CD4-positive, alpha-beta T cell (primary cell): ENCODE results near the gene UBE2U. TPM values are rescaled to one million over a fixed set of nuclear protein-coding genes. Genes with fewer than 3 reads are reported as not detected.

Experiments used
- ATAC-seq: fragments of 200-7000 bp; cut with Tn5 transposase; one replicate; pipeline ENCODE4 v1.10.0; 2022; ENCODE audit warnings: mild to moderate bottlenecking; ENCODE audit not compliant: poor library complexity
- CTCF ChIA-PET: fragments of 350-600 bp; sonication (Branson Sonifier 250); formaldehyde crosslinking; loops from one replicate; lab custom pipeline; 2021; ENCODE audit warnings: antibody characterized with exemption, inconsistent platforms; lab: Charles Lee
- POLR2A ChIA-PET: fragments of 350-600 bp; sonication (Branson Sonifier 250); formaldehyde crosslinking; loops from one replicate; lab custom pipeline; 2021; ENCODE audit warnings: antibody characterized with exemption, inconsistent platforms; lab: Charles Lee
- DNase-seq, 14 experiments: peaks; one replicate each; pipeline ENCODE4 v3.0.0-alpha.2; 2013 to 2020; ENCODE audit warnings: mixed read lengths in 2 of 14
- H3K27ac ChIP-seq, 2 donors: one replicate each; pipeline versions ENCODE4 v1.5.1 to v1.7.0; 2013; ENCODE audit warnings: low read length in 2 of 2, low read depth in 1 of 2, mild to moderate bottlenecking in 1 of 2
- H3K27me3 ChIP-seq, 2 experiments: 1 replicate in 1 of 2; 2 replicates in 1 of 2; pipeline versions ENCODE4 v1.6.1 to v1.7.0; 2013; ENCODE audit warnings: low read length in 2 of 2, control low read depth in 1 of 2, mild to moderate bottlenecking in 1 of 2, moderate library complexity in 1 of 2; ENCODE audit not compliant: insufficient read depth in 2 of 2, control insufficient read depth in 1 of 2
- H3K36me3 ChIP-seq: one replicate; pipeline ENCODE4 v1.6.1; 2013; ENCODE audit warnings: low read length, control low read depth; ENCODE audit not compliant: insufficient read depth
- H3K4me1 ChIP-seq: one replicate; pipeline ENCODE4 v1.6.1; 2013; ENCODE audit warnings: low read length, control low read depth; ENCODE audit not compliant: insufficient read depth
- H3K4me3 ChIP-seq: one replicate; pipeline ENCODE4 v1.5.1; 2013; ENCODE audit warnings: mild to moderate bottlenecking, low read length, moderate library complexity
- H3K9me3 ChIP-seq, 2 experiments: 1 replicate in 1 of 2; 2 replicates in 1 of 2; pipeline versions ENCODE4 v1.6.1 to v1.7.0; 2013; ENCODE audit warnings: low read length in 2 of 2, mild to moderate bottlenecking in 2 of 2, control low read depth in 1 of 2, moderate library complexity in 1 of 2; ENCODE audit not compliant: control insufficient read depth in 1 of 2, insufficient read depth in 1 of 2
- H3K27ac Mint-ChIP-seq: one replicate; pipeline ENCODE4 v1.8.0; 2020; ENCODE audit warnings: mixed read lengths
- H3K27me3 Mint-ChIP-seq: one replicate; pipeline ENCODE4 v1.8.0; 2021; ENCODE audit warnings: mixed read lengths
- H3K36me3 Mint-ChIP-seq: one replicate; pipeline ENCODE4 v1.8.0; 2021; ENCODE audit warnings: low read depth, mixed read lengths
- H3K4me1 Mint-ChIP-seq: one replicate; pipeline ENCODE4 v1.8.0; 2021; ENCODE audit warnings: low read depth, mixed read lengths
- H3K4me3 Mint-ChIP-seq: one replicate; pipeline ENCODE4 v1.8.0; 2020; ENCODE audit warnings: mild to moderate bottlenecking, mixed read lengths
- H3K9me3 Mint-ChIP-seq: one replicate; pipeline ENCODE4 v1.8.0; 2020; ENCODE audit warnings: mixed read lengths
- intact Hi-C, 2 experiments: fragments of 100-400 bp; cut with DNase I in 1 of 2; cut with micrococcal nuclease in 1 of 2; formaldehyde crosslinking; loops; one replicate each; pipeline versions ENCODE4 v1.15.1 to v1.9.0; 2023 to 2025; cut with DNase I, micrococcal nuclease
- total RNA-seq, 174 experiments: library from RNA in 2 of 174; stranded (reverse) in 2 of 174; gene quantifications; one replicate each; pipeline ENCODE4 v1.2.3 and lab custom pipeline; 2021 to 2026
- TF ChIP-seq, protein P1 (sequence below): fragments of 200-600 bp; IDR thresholded peaks from one replicate; pipeline ENCODE4 v1.8.0; 2022; ENCODE audit warnings: antibody characterized with exemption, mild to moderate bottlenecking

Gene UBE2U
- total RNA-seq, 2 experiments from 2014 or later = not detected

DNA sequence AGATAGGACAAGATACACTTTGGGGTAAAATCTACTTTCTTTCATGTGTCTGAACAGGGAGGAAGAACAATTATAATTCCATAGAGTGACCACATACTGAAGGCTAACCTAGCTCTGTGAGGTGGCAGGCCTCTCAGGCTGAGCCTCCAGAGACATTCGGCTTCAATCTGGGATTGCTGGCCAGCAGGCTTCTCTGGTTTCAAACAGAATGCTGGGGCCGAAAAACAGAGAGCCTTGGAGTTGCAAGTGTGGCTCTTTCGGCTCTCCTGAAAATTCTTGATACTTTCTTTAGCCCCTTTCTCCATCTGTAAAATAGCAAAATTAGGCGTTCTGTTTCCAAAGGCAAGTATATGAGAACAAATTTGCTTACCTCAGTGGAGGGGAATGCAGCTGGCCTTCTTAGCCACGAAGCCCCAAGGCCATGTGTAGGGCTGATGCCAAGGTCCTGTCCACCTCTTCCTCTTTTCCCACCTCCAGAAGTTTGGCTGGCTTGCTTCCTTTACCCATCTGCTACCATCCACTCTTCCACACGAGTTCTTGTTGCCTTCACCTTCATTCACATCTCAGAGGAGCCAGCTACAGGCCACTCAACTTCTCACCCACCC, 30.0 kb upstream of the UBE2U start:
- Histone ChIP-seq H3K4me3 (no peak overlapping the region), H3K9me3 (no peaks in the 10 kb centered on the region), H3K4me1 (no peaks in the 10 kb centered on the region), H3K36me3 (no peaks in the 10 kb centered on the region), H3K27me3 (no peaks in the 10 kb centered on the region), H3K27ac (no peak overlapping the region)
- no peak overlapping the region for H3K27ac Mint-ChIP-seq
- H3K36me3 Mint-ChIP-seq = no peaks in the 10 kb centered on the region
- H3K4me1 Mint-ChIP-seq = no peaks in the 10 kb centered on the region
- ChIA-PET POLR2A (no interaction called here), CTCF (no interaction called here)
- TF ChIP-seq, protein P1, sequence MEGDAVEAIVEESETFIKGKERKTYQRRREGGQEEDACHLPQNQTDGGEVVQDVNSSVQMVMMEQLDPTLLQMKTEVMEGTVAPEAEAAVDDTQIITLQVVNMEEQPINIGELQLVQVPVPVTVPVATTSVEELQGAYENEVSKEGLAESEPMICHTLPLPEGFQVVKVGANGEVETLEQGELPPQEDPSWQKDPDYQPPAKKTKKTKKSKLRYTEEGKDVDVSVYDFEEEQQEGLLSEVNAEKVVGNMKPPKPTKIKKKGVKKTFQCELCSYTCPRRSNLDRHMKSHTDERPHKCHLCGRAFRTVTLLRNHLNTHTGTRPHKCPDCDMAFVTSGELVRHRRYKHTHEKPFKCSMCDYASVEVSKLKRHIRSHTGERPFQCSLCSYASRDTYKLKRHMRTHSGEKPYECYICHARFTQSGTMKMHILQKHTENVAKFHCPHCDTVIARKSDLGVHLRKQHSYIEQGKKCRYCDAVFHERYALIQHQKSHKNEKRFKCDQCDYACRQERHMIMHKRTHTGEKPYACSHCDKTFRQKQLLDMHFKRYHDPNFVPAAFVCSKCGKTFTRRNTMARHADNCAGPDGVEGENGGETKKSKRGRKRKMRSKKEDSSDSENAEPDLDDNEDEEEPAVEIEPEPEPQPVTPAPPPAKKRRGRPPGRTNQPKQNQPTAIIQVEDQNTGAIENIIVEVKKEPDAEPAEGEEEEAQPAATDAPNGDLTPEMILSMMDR = no peak
- intact Hi-C loops = no loop called here
- H3K27me3 Mint-ChIP-seq = peaks cover 10% of the 10 kb centered on the region
- ATAC-seq (no peak), DNase-seq (no peak)
- no peaks in the 10 kb centered on the region for H3K9me3 Mint-ChIP-seq
- no peak overlapping the region for H3K4me3 Mint-ChIP-seq

DNA sequence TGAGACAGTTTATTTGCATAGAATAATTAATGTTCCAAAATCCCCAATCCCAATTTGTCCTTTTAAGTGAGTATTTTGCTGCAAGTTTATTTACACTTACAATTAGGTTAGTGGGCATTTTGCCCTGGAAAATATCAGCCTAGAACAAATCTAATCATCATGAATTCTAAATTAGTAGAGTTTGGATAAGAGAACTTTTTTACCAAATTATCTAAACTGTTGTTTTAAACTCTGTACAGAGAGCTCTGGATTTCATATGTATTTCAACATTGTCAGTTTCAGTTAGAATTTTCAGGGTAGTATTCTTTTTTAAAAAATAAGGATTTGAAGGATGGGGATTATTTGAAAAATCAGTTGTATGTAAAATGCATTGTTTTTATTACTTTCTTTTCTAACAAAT, 27.8 kb upstream of the UBE2U start:
- Histone ChIP-seq H3K36me3 (no peaks in the 10 kb centered on the region), H3K27ac (no peak overlapping the region), H3K27me3 (no peaks in the 10 kb centered on the region), H3K9me3 (no peaks in the 10 kb centered on the region), H3K4me1 (no peaks in the 10 kb centered on the region), H3K4me3 (no peak overlapping the region)
- DNase-seq (no peak), ATAC-seq (no peak)
- TF ChIP-seq, protein P1 = no peak
- intact Hi-C loops = no loop called here
- H3K9me3 Mint-ChIP-seq = no peaks in the 10 kb centered on the region
- H3K27ac Mint-ChIP-seq = no peak overlapping the region
- peaks cover 19% of the 10 kb centered on the region for H3K27me3 Mint-ChIP-seq
- no peaks in the 10 kb centered on the region for H3K36me3 Mint-ChIP-seq
- no peak overlapping the region for H3K4me3 Mint-ChIP-seq
- H3K4me1 Mint-ChIP-seq = no peaks in the 10 kb centered on the region
- CTCF ChIA-PET = no interaction called here
- POLR2A ChIA-PET = no interaction called here

DNA sequence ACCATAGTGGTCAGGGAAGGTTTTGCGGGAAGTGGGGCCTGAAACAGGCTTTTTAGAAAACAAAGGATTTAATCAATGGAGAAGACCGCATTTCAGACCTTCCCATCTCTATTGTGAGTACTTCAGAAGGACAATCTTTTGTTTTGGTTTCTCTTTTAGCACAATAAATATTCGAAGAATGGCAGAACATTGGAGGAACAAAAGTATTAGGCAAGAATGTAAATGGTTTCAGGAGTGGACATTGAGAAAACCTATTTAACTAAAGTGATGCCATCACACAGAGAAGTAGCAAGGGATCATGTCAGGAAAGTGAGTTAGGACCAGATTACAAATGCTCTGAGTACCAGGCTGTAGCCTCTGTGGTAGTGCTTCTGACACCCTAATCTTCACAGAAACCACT, 26.8 kb upstream of the UBE2U start:
- intact Hi-C loops = no loop called here
- Histone ChIP-seq H3K9me3 (no peaks in the 10 kb centered on the region), H3K4me3 (no peak overlapping the region), H3K36me3 (no peaks in the 10 kb centered on the region), H3K27ac (no peak overlapping the region), H3K27me3 (no peaks in the 10 kb centered on the region), H3K4me1 (no peaks in the 10 kb centered on the region)
- DNase-seq (no peak), ATAC-seq (no peak)
- Mint-ChIP-seq H3K36me3 (no peaks in the 10 kb centered on the region), H3K27ac (no peak overlapping the region), H3K27me3 (peaks cover 19% of the 10 kb centered on the region), H3K4me1 (no peaks in the 10 kb centered on the region), H3K9me3 (no peaks in the 10 kb centered on the region), H3K4me3 (no peak overlapping the region)
- ChIA-PET POLR2A (no interaction called here), CTCF (no interaction called here)
- TF ChIP-seq, protein P1 = no peak
